GM13976 (cell line): ENCODE data around the gene ZNF222.
A peak's percentile ranks its signal among the peaks of the same experiment; 100 is the strongest.

Experiments used
- DNase-seq: peaks from one replicate; pipeline ENCODE4 v3.0.0; 2012; ENCODE audit warnings: low spot score
- CTCF ChIP-seq: IDR thresholded peaks from 2 replicates; pipeline ENCODE4 v1.5.1; 2012; ENCODE audit warnings: borderline replicate concordance, mild to moderate bottlenecking; ENCODE audit not compliant: insufficient read depth; ENCODE audit errors: extremely low read depth, missing control alignments, control extremely low read depth
- in situ Hi-C: fragments of 300-500 bp; cut with MboI; formaldehyde crosslinking; loops from one replicate; pipeline ENCODE4 v1.12.0; 2022; ENCODE audit warnings: low sequenced_read_pairs, mixed read lengths, inconsistent platforms; ENCODE audit not compliant: unreplicated experiment

ZNF222 gene

GRCh38 chr19:44002212-44002565 lies 23.0 kb upstream of the ZNF222 start:
- no peak for TF ChIP-seq CTCF
- DNase-seq = peak; percentile 9
- in situ Hi-C loops = no loop called here

GRCh38 chr19:44002566-44003460 lies 22.4 kb upstream of the ZNF222 start, which contains the start of gene ZNF230:
TSS of gene ZNF230 (plus strand) at chr19:44002957. CDS start at chr19:44007079, 4,122 bp downstream.
- in situ Hi-C loops = no loop called here
- peak; percentile 85 for DNase-seq
- no peak for TF ChIP-seq CTCF

GRCh38 chr19:44003461-44004009 lies 21.6 kb upstream of the ZNF222 start:
- peak; percentile 40 for DNase-seq
- in situ Hi-C loops = no loop called here
- TF ChIP-seq CTCF = no peak

GRCh38 chr19:44005973-44006372 lies 19.2 kb upstream of the ZNF222 start:
- no peak for DNase-seq
- TF ChIP-seq CTCF = no peak
- in situ Hi-C loops = no loop called here

GRCh38 chr19:44007473-44007872 lies 17.7 kb upstream of the ZNF222 start:
- no peak for TF ChIP-seq CTCF
- DNase-seq = no peak
- in situ Hi-C loops = no loop called here

- TF ChIP-seq CTCF = no peak
- in situ Hi-C loops = no loop called here
- no peak for DNase-seq
Observed at GRCh38 chr19:44010468-44010867, 14.7 kb upstream of the ZNF222 start.
